ENCODE data around the gene PRSS1. TPM values are rescaled to one million over a fixed set of nuclear protein-coding genes. Genes with fewer than 3 reads are reported as not detected.

The PRSS1 gene
- total and polyA plus RNA-seq, 8 donors: 10.0 to 233 (median 61.0) TPM; not detected in 3

- WGBS, 5 donors: 56 to 68% (median 62%) methylated on average over 5 of the region's 5 CpGs
- TF ChIP-seq POLR2A (IDR thresholded peaks at IDR 0.05): no peak
- TF ChIP-seq, protein P1, sequence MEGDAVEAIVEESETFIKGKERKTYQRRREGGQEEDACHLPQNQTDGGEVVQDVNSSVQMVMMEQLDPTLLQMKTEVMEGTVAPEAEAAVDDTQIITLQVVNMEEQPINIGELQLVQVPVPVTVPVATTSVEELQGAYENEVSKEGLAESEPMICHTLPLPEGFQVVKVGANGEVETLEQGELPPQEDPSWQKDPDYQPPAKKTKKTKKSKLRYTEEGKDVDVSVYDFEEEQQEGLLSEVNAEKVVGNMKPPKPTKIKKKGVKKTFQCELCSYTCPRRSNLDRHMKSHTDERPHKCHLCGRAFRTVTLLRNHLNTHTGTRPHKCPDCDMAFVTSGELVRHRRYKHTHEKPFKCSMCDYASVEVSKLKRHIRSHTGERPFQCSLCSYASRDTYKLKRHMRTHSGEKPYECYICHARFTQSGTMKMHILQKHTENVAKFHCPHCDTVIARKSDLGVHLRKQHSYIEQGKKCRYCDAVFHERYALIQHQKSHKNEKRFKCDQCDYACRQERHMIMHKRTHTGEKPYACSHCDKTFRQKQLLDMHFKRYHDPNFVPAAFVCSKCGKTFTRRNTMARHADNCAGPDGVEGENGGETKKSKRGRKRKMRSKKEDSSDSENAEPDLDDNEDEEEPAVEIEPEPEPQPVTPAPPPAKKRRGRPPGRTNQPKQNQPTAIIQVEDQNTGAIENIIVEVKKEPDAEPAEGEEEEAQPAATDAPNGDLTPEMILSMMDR (IDR thresholded peaks at IDR 0.05): no peak
- no peak for TF ChIP-seq POLR2AphosphoS5 (IDR thresholded peaks at IDR 0.05)
- TF ChIP-seq EP300 (IDR thresholded peaks at IDR 0.05): no peak
- no peak overlapping the region for H3K4me3 ChIP-seq
- peaks cover 0 to under 1% (median 0%) of the 10 kb centered on the region in 4 donors for H3K4me1 ChIP-seq
- peaks cover 0 to 4% (median 0%) of the 10 kb centered on the region in 3 donors for H3K27me3 ChIP-seq
- H3K36me3 ChIP-seq: no peaks in the 10 kb centered on the region
- no peaks in the 10 kb centered on the region for H3K9me3 ChIP-seq
- no peak overlapping the region for H3K27ac ChIP-seq
- intact Hi-C loops (cut with DNase I; ENCODE audit: low total_unique reads): loop anchor here (10.0 kb wide), 1 partner anchor 157 kb away; no protein-coding TSS in a partner anchor
- no peak for DNase-seq
Measured at GRCh38 chr7:142771353-142771723, 22.1 kb downstream of the PRSS1 start.

DNA sequence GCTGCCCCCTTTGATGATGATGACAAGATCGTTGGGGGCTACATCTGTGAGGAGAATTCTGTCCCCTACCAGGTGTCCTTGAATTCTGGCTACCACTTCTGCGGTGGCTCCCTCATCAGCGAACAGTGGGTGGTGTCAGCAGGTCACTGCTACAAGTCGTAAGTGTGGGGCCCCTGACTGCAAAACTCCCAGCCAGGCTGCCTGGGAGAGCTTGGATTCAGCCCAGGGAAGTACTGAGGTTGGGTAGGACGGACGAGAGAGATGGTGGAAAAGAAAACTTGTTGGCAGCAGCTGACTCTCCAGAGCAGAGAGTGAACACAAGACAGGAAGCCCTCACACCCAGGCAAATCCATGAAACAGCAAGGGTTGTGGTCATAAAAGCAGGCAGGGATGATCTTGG lies 22.8 kb downstream of the PRSS1 start:
- no peak overlapping the region for H3K4me3 ChIP-seq
- 43 to 62% (median 62%) methylated on average over 6 of the region's 6 CpGs for WGBS, 5 donors
- H3K4me1 ChIP-seq: peaks cover 0 to 4% (median 0%) of the 10 kb centered on the region in 4 donors
- H3K36me3 ChIP-seq: no peaks in the 10 kb centered on the region
- H3K9me3 ChIP-seq: no peaks in the 10 kb centered on the region
- DNase-seq: no peak
- TF ChIP-seq POLR2A (IDR thresholded peaks at IDR 0.05) (no peak), POLR2AphosphoS5 (IDR thresholded peaks at IDR 0.05) (no peak), EP300 (IDR thresholded peaks at IDR 0.05) (no peak)
- TF ChIP-seq, protein P1 (IDR thresholded peaks at IDR 0.05): no peak
- intact Hi-C loops (cut with DNase I; ENCODE audit: low total_unique reads): loop anchor here (10.0 kb wide), 1 partner anchor 157 kb away; no protein-coding TSS in a partner anchor
- H3K27ac ChIP-seq: no peak overlapping the region
- peaks cover 0 to 4% (median 0%) of the 10 kb centered on the region in 3 donors for H3K27me3 ChIP-seq

- TF ChIP-seq EP300 (IDR thresholded peaks at IDR 0.05) (no peak), POLR2AphosphoS5 (IDR thresholded peaks at IDR 0.05) (no peak), POLR2A (IDR thresholded peaks at IDR 0.05) (no peak)
- TF ChIP-seq, protein P1 (IDR thresholded peaks at IDR 0.05): no peak
- no peaks in the 10 kb centered on the region for H3K9me3 ChIP-seq
- intact Hi-C loops (cut with DNase I; ENCODE audit: low total_unique reads): loop anchor here (10.0 kb wide), 1 partner anchor 158 kb away; no protein-coding TSS in a partner anchor
- no peak for DNase-seq
- peaks cover 0 to 4% (median 0%) of the 10 kb centered on the region in 3 donors for H3K27me3 ChIP-seq
- H3K4me3 ChIP-seq: no peak overlapping the region
- no peak overlapping the region for H3K27ac ChIP-seq
- no peaks in the 10 kb centered on the region for H3K36me3 ChIP-seq
- H3K4me1 ChIP-seq: peaks cover 0 to 4% (median 0%) of the 10 kb centered on the region in 4 donors
Measured at GRCh38 chr7:142772673-142773072, 23.4 kb downstream of the PRSS1 start.

- Histone ChIP-seq H3K36me3 (no peaks in the 10 kb centered on the region), H3K27ac (no peak overlapping the region), H3K27me3 (peaks cover 0 to 4% (median 0%) of the 10 kb centered on the region in 3 donors), H3K4me1 (peaks cover 0 to 4% (median 0%) of the 10 kb centered on the region in 4 donors), H3K9me3 (no peaks in the 10 kb centered on the region), H3K4me3 (no peak overlapping the region)
- TF ChIP-seq, protein P1 (IDR thresholded peaks at IDR 0.05): no peak
- TF ChIP-seq EP300 (IDR thresholded peaks at IDR 0.05) (no peak), POLR2AphosphoS5 (IDR thresholded peaks at IDR 0.05) (no peak), POLR2A (IDR thresholded peaks at IDR 0.05) (no peak)
- intact Hi-C loops (cut with DNase I; ENCODE audit: low total_unique reads): loop anchor here (10.0 kb wide), 1 partner anchor 158 kb away; no protein-coding TSS in a partner anchor
- DNase-seq: no peak
- 75 to 90% (median 88%) methylated on average over 12 of the region's 12 CpGs for WGBS, 5 donors
Measured at GRCh38 chr7:142773230-142773629, 24.0 kb downstream of the PRSS1 start.
